ENCODE results near the gene SERGEF. TPM values are rescaled to one million over a fixed set of nuclear protein-coding genes. Genes with fewer than 3 reads are reported as not detected.

SERGEF gene
- total and polyA plus RNA-seq, 10 donors, result 29.0 to 55.5 (median 38.8) TPM

DNA sequence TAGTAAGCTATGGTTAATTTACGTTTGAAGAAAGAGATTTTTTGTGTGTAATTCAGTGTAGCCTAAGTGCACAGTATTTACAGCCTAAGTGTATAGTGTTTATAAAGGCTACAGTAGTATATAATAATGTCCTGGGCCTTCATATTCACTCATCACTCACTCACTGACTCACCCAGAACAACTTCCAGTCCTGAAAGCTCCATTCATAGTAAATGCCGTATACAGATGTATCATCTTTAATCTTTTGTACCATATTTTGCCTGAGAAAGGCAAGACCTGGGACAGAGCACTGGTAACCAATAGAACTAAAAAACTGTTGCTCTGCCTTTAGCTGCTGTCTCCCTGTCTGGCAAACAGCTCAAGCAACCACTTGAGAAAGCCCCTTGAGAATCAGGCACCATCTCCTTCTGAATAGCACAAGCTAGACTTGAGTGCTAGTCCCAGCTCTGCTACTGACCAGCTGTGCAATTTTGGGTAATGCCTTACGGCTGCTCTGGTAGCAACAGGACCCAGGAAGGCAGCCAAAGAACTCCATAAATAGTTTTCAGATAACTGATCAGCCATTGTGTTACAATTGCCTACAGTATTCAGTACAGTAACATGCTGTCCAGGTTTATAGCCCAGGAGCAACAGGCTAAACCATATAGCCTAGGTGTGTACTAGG is 146.9 kb downstream of the SERGEF start:
- H3K4me1 ChIP-seq, result no peaks in the 10 kb centered on the region
- no peak for TF ChIP-seq POLR2A (IDR thresholded peaks at IDR 0.05)
- no peak for TF ChIP-seq POLR2AphosphoS5 (IDR thresholded peaks at IDR 0.05)
- TF ChIP-seq, protein P1, sequence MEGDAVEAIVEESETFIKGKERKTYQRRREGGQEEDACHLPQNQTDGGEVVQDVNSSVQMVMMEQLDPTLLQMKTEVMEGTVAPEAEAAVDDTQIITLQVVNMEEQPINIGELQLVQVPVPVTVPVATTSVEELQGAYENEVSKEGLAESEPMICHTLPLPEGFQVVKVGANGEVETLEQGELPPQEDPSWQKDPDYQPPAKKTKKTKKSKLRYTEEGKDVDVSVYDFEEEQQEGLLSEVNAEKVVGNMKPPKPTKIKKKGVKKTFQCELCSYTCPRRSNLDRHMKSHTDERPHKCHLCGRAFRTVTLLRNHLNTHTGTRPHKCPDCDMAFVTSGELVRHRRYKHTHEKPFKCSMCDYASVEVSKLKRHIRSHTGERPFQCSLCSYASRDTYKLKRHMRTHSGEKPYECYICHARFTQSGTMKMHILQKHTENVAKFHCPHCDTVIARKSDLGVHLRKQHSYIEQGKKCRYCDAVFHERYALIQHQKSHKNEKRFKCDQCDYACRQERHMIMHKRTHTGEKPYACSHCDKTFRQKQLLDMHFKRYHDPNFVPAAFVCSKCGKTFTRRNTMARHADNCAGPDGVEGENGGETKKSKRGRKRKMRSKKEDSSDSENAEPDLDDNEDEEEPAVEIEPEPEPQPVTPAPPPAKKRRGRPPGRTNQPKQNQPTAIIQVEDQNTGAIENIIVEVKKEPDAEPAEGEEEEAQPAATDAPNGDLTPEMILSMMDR (IDR thresholded peaks at IDR 0.05 in 8 of 11, conservative IDR thresholded peaks at IDR 0.05 in 3 of 11), result no peak
- intact Hi-C loops (cut with DNase I; ENCODE audit: low total_unique reads), result no loop called here
- no peaks in the 10 kb centered on the region for H3K27me3 ChIP-seq (replicated peaks in 1 of 7)
- peaks cover 0 to 34% (median 0%) of the 10 kb centered on the region in 6 donors for H3K36me3 ChIP-seq
- H3K4me3 ChIP-seq, result no peak overlapping the region
- peaks cover 0 to 11% (median 0%) of the 10 kb centered on the region in 8 donors for H3K9me3 ChIP-seq
- no peak for DNase-seq
- H3K27ac ChIP-seq, result no peak overlapping the region
- WGBS, 5 donors, result 84 to 92% (median 90%) methylated on average over 3 of the region's 3 CpGs

DNA sequence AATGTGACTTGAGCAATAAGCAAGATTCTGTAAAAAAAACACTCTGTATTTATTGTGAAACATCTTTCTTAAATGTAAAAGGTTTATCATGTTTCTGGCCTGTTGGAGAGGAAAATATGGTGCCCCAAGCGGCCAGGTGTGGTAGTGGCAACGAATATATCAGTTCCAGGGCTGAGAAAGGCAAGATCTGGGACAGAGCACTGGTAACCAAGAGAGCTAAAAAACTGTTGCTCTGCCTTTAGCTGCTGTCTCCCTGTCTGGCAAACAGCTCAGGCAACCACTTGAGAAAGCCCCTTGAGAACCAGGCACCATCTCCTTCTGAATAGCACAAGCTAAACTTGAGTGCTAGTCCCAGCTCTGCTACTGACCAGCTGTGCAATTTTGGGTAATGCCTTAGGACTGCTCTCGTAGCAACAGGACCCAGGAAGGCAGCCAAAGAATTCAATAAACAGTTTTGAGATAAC is 148.3 kb downstream of the SERGEF start:
- Histone ChIP-seq H3K4me1 (no peaks in the 10 kb centered on the region), H3K27me3 (replicated peaks in 1 of 7) (no peaks in the 10 kb centered on the region), H3K4me3 (no peak overlapping the region), H3K36me3 (peaks cover 0 to 27% (median 0%) of the 10 kb centered on the region in 6 donors), H3K27ac (no peak overlapping the region), H3K9me3 (peaks cover 0 to 11% (median 2%) of the 10 kb centered on the region in 8 donors)
- 58 to 75% (median 66%) methylated on average over 3 of the region's 3 CpGs for WGBS, 5 donors
- no peak for DNase-seq
- TF ChIP-seq POLR2AphosphoS5 (IDR thresholded peaks at IDR 0.05), result no peak
- TF ChIP-seq, protein P1 (IDR thresholded peaks at IDR 0.05 in 8 of 11, conservative IDR thresholded peaks at IDR 0.05 in 3 of 11), result peak in 4 of 11 experiments; percentile 21 to 32 (median 30)
- intact Hi-C loops (cut with DNase I; ENCODE audit: low total_unique reads), result no loop called here

DNA sequence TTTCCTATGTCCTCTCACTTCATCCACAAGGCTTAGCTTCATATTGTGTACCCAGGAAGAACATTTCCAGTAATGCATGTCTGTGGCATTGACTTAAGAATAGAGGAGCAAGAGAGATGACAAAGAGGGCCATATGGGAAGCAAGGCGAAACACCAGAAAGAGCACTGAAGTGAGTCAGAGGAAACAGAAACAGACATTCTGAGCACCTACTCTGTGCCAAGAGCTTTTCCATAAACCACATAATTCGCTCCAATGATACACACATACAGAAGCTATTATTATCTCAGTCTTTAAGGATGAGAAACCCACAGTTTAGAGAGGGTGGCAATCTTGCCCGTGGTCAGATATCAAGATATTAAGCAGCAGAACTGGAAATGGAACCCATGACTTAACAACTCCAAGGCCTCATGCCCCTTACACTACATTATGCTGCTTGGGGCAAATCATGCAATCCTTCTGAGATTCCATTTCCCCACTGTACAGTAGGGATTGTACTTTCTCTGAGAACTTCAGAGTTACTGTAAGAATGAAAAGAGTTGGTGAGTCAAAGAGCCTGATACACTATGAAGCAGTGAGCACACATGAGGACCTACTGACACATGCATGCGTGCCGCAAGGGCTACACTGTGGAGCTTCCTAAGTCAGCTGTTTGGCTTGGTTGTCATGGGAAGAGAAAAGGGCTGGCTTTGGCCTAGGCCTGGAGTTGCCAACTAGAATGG is 151.7 kb downstream of the SERGEF start:
- no peak for DNase-seq
- TF ChIP-seq, protein P1 (IDR thresholded peaks at IDR 0.05 in 8 of 11, conservative IDR thresholded peaks at IDR 0.05 in 3 of 11), result no peak
- TF ChIP-seq POLR2AphosphoS5 (IDR thresholded peaks at IDR 0.05) (no peak), POLR2A (IDR thresholded peaks at IDR 0.05) (no peak)
- Histone ChIP-seq H3K9me3 (peaks cover 0 to 4% (median 0%) of the 10 kb centered on the region in 8 donors), H3K4me1 (no peaks in the 10 kb centered on the region), H3K27me3 (replicated peaks in 1 of 7) (no peaks in the 10 kb centered on the region), H3K36me3 (peaks cover 0 to 32% (median 0%) of the 10 kb centered on the region in 6 donors), H3K4me3 (no peak overlapping the region), H3K27ac (no peak overlapping the region)
- intact Hi-C loops (cut with DNase I; ENCODE audit: low total_unique reads), result no loop called here
- WGBS, 5 donors, result 92 to 96% (median 95%) methylated on average over 5 of the region's 5 CpGs

DNA sequence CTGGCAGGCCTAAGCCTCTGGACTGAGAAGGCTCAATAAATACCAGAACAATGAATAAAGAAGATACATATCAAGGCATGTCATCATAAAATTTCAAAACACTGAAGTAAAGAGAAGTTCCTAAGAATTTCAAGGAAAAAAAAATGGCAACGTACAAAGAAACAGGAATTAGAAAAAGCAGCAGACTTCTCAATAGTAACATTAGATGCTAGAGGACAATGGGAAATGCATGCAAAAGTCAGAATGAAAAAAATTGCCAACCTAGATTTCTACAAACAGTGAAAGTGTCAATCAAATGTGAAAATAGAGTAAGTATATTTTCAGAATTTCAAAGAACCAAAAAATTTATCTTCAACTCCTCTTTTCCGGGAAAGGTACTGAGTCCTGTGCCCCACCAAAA is 153.3 kb downstream of the SERGEF start:
- Histone ChIP-seq H3K27ac (no peak overlapping the region), H3K36me3 (peaks cover 0 to 32% (median 0%) of the 10 kb centered on the region in 6 donors), H3K4me1 (no peaks in the 10 kb centered on the region), H3K27me3 (replicated peaks in 1 of 7) (no peaks in the 10 kb centered on the region), H3K4me3 (no peak overlapping the region), H3K9me3 (peaks cover 0 to 4% (median 0%) of the 10 kb centered on the region in 8 donors)
- TF ChIP-seq, protein P1 (IDR thresholded peaks at IDR 0.05 in 8 of 11, conservative IDR thresholded peaks at IDR 0.05 in 3 of 11), result no peak
- TF ChIP-seq POLR2AphosphoS5 (IDR thresholded peaks at IDR 0.05), result no peak
- no peak for TF ChIP-seq POLR2A (IDR thresholded peaks at IDR 0.05)
- WGBS, 5 donors, result 85 to 94% (median 92%) methylated on average over 2 of the region's 2 CpGs
- no peak for DNase-seq
- intact Hi-C loops (cut with DNase I; ENCODE audit: low total_unique reads), result no loop called here

All from spleen (tissue), 11 donors.